Neural crest cell (in vitro differentiated cells): ENCODE results near the gene MYB. TPM values are rescaled to one million over a fixed set of nuclear protein-coding genes. Genes with fewer than 3 reads are reported as not detected.
"Not testable (repeated sequence)": the region's sequence is repeated elsewhere in the genome, so short reads cannot be mapped to it uniquely, and the experiment has no call there.

Source experiments
- DNase-seq: peaks from one replicate; pipeline ENCODE4 v3.0.0; 2021; ENCODE audit warnings: low read depth, mixed read lengths, low spot score
- H3K27ac Mint-ChIP-seq: one replicate; pipeline ENCODE4 v1.8.0; 2021; ENCODE audit warnings: mild to moderate bottlenecking, mixed read lengths; ENCODE audit not compliant: unreplicated experiment
- H3K27me3 Mint-ChIP-seq: 2 replicates; pipeline ENCODE4 v1.8.0; 2021; ENCODE audit warnings: low read depth, mild to moderate bottlenecking, mixed read lengths
- H3K36me3 Mint-ChIP-seq: 2 replicates; pipeline ENCODE4 v1.8.0; 2021; ENCODE audit warnings: low read depth, mild to moderate bottlenecking, mixed read lengths
- H3K4me1 Mint-ChIP-seq: 2 replicates; pipeline ENCODE4 v1.8.0; 2021; ENCODE audit warnings: mixed read lengths
- H3K4me3 Mint-ChIP-seq: one replicate; pipeline ENCODE4 v1.8.0; 2021; ENCODE audit warnings: mild to moderate bottlenecking, mixed read lengths
- H3K9me3 Mint-ChIP-seq: 2 replicates; pipeline ENCODE4 v1.8.0; 2021; ENCODE audit warnings: mixed read lengths
- total RNA-seq: library from RNA; stranded (reverse); gene quantifications from 2 replicates; pipeline ENCODE4 v1.2.1, GENCODE V29; 2021
- TF ChIP-seq, protein P1 (sequence below): fragments of 200-600 bp; sonication (generic); conservative IDR thresholded peaks from 2 replicates; pipeline ENCODE4 v1.5.0; 2021; ENCODE audit warnings: antibody characterized with exemption, mild to moderate bottlenecking

The MYB gene
- total RNA-seq, 1 donor from 2014 or later = 6.8 TPM

DNA sequence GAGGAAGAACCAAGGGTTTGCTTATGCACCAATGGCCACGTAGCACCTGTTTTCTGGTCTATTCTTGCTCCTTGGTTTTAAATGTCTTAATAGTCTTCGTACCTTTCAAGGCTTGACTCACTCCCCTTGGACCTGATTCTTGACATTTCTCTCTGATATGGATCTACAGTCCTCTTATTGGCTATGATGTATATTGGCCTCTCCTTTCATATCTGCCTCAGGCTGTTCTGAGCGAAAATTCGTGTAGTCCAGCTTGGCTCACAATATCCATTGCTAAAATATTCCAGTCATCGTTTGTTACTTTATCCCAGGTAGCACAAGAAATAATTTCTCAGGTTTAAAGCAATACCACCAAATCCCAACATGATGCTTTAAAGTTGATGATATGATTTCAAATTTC, 59.6 kb downstream of the MYB start:
- TF ChIP-seq, protein P1, sequence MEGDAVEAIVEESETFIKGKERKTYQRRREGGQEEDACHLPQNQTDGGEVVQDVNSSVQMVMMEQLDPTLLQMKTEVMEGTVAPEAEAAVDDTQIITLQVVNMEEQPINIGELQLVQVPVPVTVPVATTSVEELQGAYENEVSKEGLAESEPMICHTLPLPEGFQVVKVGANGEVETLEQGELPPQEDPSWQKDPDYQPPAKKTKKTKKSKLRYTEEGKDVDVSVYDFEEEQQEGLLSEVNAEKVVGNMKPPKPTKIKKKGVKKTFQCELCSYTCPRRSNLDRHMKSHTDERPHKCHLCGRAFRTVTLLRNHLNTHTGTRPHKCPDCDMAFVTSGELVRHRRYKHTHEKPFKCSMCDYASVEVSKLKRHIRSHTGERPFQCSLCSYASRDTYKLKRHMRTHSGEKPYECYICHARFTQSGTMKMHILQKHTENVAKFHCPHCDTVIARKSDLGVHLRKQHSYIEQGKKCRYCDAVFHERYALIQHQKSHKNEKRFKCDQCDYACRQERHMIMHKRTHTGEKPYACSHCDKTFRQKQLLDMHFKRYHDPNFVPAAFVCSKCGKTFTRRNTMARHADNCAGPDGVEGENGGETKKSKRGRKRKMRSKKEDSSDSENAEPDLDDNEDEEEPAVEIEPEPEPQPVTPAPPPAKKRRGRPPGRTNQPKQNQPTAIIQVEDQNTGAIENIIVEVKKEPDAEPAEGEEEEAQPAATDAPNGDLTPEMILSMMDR = no peak
- no peaks in the 10 kb centered on the region for H3K36me3 Mint-ChIP-seq
- H3K4me3 Mint-ChIP-seq = no peak overlapping the region
- H3K9me3 Mint-ChIP-seq = no peaks in the 10 kb centered on the region
- H3K4me1 Mint-ChIP-seq = peaks cover 5% of the 10 kb centered on the region
- H3K27ac Mint-ChIP-seq = no peak overlapping the region
- DNase-seq = no peak
- no peaks in the 10 kb centered on the region for H3K27me3 Mint-ChIP-seq

DNA sequence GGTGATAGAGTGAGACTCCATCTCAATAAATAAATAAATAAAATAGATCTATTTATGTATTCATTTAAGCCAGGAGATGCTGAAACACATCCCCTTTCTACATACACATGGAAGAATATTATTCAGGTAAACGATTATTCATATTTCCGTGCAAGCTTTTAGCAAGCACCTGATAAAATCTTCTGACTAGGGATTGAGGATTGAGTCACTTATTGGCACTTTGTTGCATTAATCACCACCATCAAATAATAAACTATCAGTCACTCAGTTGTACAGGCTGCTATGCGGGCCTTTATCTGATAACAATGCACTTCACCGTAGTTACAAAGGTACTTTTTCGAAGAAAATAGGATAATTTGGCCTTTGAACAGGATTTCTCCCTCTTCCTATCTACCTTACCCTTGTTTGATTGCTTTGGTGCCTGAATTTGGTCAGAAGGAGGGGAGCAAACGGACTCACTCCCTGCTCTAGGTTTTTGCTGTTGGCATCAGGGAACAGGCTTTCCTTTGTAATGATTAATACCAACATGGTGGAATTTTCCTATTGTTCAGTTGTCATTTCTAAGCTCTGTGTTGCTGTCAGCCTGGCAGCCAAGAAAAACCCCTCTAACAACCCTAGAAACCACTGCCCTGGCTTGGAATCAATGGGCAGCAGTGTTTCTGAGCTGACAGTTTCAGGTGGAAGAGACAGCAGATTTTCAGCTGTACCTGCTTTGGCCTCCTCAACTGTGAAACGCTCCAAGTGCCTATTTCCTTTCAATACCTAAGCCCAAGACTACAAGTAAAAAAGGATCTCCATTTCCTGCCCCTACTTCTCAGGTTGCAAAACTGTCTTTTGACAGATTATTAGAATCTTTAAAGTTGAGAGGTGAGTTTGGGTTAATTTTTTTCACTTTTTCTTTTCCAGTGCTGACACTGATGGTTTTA, 63.0 kb downstream of the MYB start:
- Mint-ChIP-seq H3K36me3 (no peaks in the 10 kb centered on the region), H3K27ac (no peak overlapping the region), H3K27me3 (no peaks in the 10 kb centered on the region), H3K4me3 (no peak overlapping the region), H3K9me3 (no peaks in the 10 kb centered on the region), H3K4me1 (peaks cover 1% of the 10 kb centered on the region)
- DNase-seq = no peak
- TF ChIP-seq, protein P1 = no peak

DNA sequence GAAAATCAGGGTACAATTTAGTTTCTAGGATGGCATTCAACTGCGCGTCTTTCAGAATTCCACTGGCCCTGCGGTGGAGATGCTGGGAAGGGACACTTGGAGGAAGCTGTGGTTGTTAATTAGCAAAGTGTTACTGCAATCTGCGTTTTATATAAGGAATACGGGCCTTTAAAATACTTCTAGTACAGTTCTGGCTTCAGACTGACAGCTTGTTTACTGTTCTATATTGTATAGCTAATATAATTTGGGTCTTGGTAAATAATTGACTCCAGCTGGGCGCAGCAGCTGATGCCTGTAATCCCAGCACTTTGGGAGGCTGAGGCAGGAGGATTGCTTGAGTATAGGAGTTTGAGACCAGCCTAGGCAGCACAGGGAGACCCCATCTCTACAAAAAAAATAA, 63.7 kb downstream of the MYB start:
- no peak for DNase-seq
- Mint-ChIP-seq H3K9me3 (no peaks in the 10 kb centered on the region), H3K27me3 (no peaks in the 10 kb centered on the region), H3K4me3 (no peak overlapping the region), H3K36me3 (no peaks in the 10 kb centered on the region), H3K4me1 (peaks cover 8% of the 10 kb centered on the region), H3K27ac (no peak overlapping the region)
- TF ChIP-seq, protein P1 = no peak

DNA sequence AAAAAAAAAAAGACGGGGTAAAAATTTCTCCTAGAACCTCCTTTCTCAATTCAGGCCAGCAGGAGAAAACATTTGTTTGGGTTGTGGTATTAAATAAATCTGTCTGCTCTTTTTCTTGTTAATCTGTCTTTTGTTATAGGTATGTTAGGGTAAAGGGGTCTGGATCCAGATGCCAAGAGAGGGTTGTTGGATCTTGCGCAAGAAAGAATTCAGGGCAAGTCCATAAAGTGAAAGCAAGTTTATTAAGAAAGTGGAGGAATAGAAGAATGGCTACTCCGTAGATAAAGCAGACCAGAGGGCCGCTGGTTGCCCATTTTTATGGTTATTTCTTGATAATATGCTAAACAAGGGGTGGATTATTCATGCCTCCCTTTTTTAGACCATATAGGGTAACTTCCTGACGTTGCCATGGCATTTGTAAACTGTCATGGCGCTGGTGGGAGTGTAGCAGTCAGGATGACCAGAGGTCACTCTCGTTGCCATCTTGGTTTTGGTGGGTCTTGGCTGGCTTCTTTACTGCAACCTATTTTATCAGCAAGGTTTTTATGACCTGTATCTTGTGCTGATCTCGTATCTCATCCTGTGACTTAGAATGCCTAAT, 65.4 kb downstream of the MYB start:
- not testable (repeated sequence) for DNase-seq, H3K27me3 Mint-ChIP-seq, H3K4me3 Mint-ChIP-seq, H3K36me3 Mint-ChIP-seq, H3K9me3 Mint-ChIP-seq, H3K27ac Mint-ChIP-seq
- H3K4me1 Mint-ChIP-seq = peaks cover 22% of the 10 kb centered on the region

DNA sequence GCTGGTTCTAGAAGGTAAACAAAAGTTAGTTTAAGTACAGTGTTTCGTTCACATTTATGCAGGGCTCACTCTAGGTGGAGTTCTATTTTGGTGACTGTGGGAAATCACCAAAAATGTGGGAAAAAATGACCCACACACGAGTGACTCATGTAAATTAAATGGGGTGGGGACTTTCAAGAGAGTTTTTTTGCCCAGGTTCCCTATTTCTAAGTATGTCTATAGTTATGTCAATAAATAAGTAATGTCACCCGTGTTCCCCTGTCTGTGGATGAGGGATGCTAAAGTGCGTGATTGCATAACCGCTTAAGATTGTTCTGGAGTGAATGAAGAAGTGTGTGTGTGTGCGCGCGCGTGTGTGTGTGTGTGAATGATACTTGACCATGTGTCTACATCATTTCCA, 69.1 kb downstream of the MYB start:
- Mint-ChIP-seq H3K27ac (no peak overlapping the region), H3K4me1 (peaks cover 24% of the 10 kb centered on the region), H3K27me3 (no peaks in the 10 kb centered on the region), H3K36me3 (no peaks in the 10 kb centered on the region), H3K4me3 (no peak overlapping the region), H3K9me3 (peaks cover 3% of the 10 kb centered on the region)
- DNase-seq = no peak
- TF ChIP-seq, protein P1 = no peak
